Transverse colon (tissue), 4 donors: ENCODE measurements around the gene ZFPM1. TPM values are rescaled to one million over a fixed set of nuclear protein-coding genes. Genes with fewer than 3 reads are reported as not detected.
"Not testable (repeated sequence)": the region's sequence is repeated elsewhere in the genome, so short reads cannot be mapped to it uniquely, and the experiment has no call there.

Source experiments
- DNase-seq: peaks from one replicate; pipeline ENCODE4 v3.0.0-alpha.2; 2019
- H3K27ac ChIP-seq, 4 donors: fragments of 200-600 bp; sonication (generic); 2 replicates each; pipeline ENCODE4 v1.5.1; 2016 to 2018; ENCODE audit warnings: inconsistent platforms in 4 of 4
- H3K27me3 ChIP-seq: fragments of 200-600 bp; sonication (generic); 2 replicates; pipeline ENCODE4 v1.5.1; 2017; ENCODE audit warnings: inconsistent platforms
- H3K36me3 ChIP-seq, 4 donors: fragments of 200-600 bp; sonication (generic); 2 replicates each; pipeline ENCODE4 v1.5.1; 2017 to 2019; ENCODE audit warnings: inconsistent platforms in 4 of 4
- H3K4me1 ChIP-seq, 4 donors: fragments of 200-600 bp; sonication (generic); 2 replicates each; pipeline ENCODE4 v1.5.1; 2017 to 2020; ENCODE audit warnings: inconsistent platforms in 4 of 4
- H3K4me3 ChIP-seq, 4 donors: fragments of 200-600 bp; sonication (generic); 1 replicate in 1 of 4; 2 replicates in 3 of 4; pipeline versions ENCODE4 v1.5.1 to v1.6.1; 2017 to 2019; ENCODE audit warnings: inconsistent platforms in 4 of 4
- H3K9me3 ChIP-seq, 2 donors: fragments of 200-600 bp; sonication (generic); 2 replicates each; pipeline ENCODE4 v1.5.1; 2017 to 2019; ENCODE audit warnings: inconsistent platforms in 2 of 2
- EP300 ChIP-seq: sonication (generic); formaldehyde crosslinking; IDR thresholded peaks from one replicate; pipeline ENCODE4 v1.6.1; 2017; ENCODE audit warnings: antibody characterized with exemption, low read depth
- POLR2A ChIP-seq: fragments of 450-650 bp; IDR thresholded peaks from one replicate; pipeline ENCODE4 v1.6.1; 2016; ENCODE audit warnings: antibody characterized with exemption, mild to moderate bottlenecking, moderate library complexity
- POLR2AphosphoS5 ChIP-seq, 3 donors: sonication (generic); formaldehyde crosslinking; IDR thresholded peaks; one replicate each; pipeline ENCODE4 v1.6.1; 2016; ENCODE audit warnings: antibody characterized with exemption in 3 of 3
- WGBS, 2 donors: methylation state at CpG; one replicate each; pipeline ENCODE4 v1.1.5; 2018; ENCODE audit warnings: low coverage in 1 of 2; 5-methylcytosine and 5-hydroxymethylcytosine counted together
- in situ Hi-C, 4 donors: fragments of 200-750 bp; cut with MboI; loops; one replicate each; pipeline versions ENCODE4 v1.15.0 to v1.15.1; 2017; ENCODE audit warnings: low sequenced_read_pairs in 3 of 4, low pct_ligation_motif_present in 1 of 4, low pct_unique_long_range_greater_than_20kb in 1 of 4
- intact Hi-C: fragments of 100-400 bp; cut with DNase I; formaldehyde crosslinking; loops from one replicate; pipeline ENCODE4 v1.15.1; 2023; ENCODE audit warnings: low total_unique reads
- total RNA-seq, 4 donors: library from RNA; depleted of rRNA; stranded (reverse); fragments of >200 nt; gene quantifications; one replicate each; pipeline ENCODE4 v1.1.0, GENCODE V29; 2016
- TF ChIP-seq, protein P1 (sequence below), 5 experiments: fragments of 200-600 bp in 3 of 5; fragments of 450-650 bp in 2 of 5; sonication (generic) in 3 of 5; IDR thresholded peaks; 1 replicate in 2 of 5; 2 replicates in 3 of 5; pipeline ENCODE4 v1.5.1; 2016 to 2017; ENCODE audit warnings: antibody characterized with exemption in 5 of 5, inconsistent platforms in 3 of 5, mild to moderate bottlenecking in 2 of 5, moderate library complexity in 1 of 5

ZFPM1 gene
- total RNA-seq, 4 donors from 2014 or later, result 1.2 to 4.6 (median 3.1) TPM

- H3K9me3 ChIP-seq, result no peaks in the 10 kb centered on the region
- no peak overlapping the region for H3K27ac ChIP-seq
- H3K4me3 ChIP-seq, result no peak overlapping the region
- DNase-seq, result no peak
- in situ Hi-C loops, result no loop called here
- intact Hi-C loops, result no loop called here
- no peaks in the 10 kb centered on the region for H3K36me3 ChIP-seq
- TF ChIP-seq, protein P1, sequence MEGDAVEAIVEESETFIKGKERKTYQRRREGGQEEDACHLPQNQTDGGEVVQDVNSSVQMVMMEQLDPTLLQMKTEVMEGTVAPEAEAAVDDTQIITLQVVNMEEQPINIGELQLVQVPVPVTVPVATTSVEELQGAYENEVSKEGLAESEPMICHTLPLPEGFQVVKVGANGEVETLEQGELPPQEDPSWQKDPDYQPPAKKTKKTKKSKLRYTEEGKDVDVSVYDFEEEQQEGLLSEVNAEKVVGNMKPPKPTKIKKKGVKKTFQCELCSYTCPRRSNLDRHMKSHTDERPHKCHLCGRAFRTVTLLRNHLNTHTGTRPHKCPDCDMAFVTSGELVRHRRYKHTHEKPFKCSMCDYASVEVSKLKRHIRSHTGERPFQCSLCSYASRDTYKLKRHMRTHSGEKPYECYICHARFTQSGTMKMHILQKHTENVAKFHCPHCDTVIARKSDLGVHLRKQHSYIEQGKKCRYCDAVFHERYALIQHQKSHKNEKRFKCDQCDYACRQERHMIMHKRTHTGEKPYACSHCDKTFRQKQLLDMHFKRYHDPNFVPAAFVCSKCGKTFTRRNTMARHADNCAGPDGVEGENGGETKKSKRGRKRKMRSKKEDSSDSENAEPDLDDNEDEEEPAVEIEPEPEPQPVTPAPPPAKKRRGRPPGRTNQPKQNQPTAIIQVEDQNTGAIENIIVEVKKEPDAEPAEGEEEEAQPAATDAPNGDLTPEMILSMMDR (IDR thresholded peaks at IDR 0.05), result no peak
- no peak for TF ChIP-seq POLR2A
- no peak for TF ChIP-seq POLR2AphosphoS5 (IDR thresholded peaks at IDR 0.05)
- H3K27me3 ChIP-seq, result no peaks in the 10 kb centered on the region
- peaks cover 0 to 4% (median 2%) of the 10 kb centered on the region in 4 donors for H3K4me1 ChIP-seq
- WGBS, 2 donors, result 84% methylated on average over 17 of the region's 19 CpGs; no CpG with 5 or more reads in 1 of the 2 donors
Measured at GRCh38 chr16:88514526-88515232, 61.6 kb downstream of the ZFPM1 start.

DNA sequence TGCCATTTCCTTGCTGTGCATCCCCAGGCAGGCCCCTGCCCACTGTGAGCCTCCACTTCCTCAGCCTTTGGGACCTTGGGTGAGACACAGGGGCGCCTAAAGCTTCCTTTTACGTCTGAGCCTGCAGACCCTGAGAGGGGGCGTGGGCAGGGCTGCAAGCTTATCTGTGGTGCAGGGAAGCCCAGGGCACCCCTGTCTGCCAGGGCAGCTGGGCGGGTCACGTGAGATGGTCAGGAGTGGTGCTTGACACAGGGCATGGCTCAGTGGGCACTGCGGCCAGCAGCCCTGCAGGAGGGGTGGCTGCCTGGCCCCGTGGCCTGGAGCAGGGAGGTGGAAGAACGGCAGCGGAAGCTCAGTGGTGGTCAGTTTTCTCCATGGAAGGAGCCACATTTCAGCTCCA is 62.3 kb downstream of the ZFPM1 start:
- Histone ChIP-seq H3K4me1 (no peaks in the 10 kb centered on the region), H3K27me3 (no peaks in the 10 kb centered on the region), H3K4me3 (no peak overlapping the region), H3K36me3 (no peaks in the 10 kb centered on the region), H3K9me3 (no peaks in the 10 kb centered on the region), H3K27ac (no peak overlapping the region)
- no peak for DNase-seq
- in situ Hi-C loops, result no loop called here
- no peak for TF ChIP-seq POLR2A
- no peak for TF ChIP-seq EP300
- TF ChIP-seq, protein P1 (IDR thresholded peaks at IDR 0.05), result no peak
- no peak for TF ChIP-seq POLR2AphosphoS5 (IDR thresholded peaks at IDR 0.05)
- WGBS, 2 donors, result 91% methylated on average over 8 of the region's 9 CpGs; no CpG with 5 or more reads in 1 of the 2 donors
- intact Hi-C loops, result no loop called here

DNA sequence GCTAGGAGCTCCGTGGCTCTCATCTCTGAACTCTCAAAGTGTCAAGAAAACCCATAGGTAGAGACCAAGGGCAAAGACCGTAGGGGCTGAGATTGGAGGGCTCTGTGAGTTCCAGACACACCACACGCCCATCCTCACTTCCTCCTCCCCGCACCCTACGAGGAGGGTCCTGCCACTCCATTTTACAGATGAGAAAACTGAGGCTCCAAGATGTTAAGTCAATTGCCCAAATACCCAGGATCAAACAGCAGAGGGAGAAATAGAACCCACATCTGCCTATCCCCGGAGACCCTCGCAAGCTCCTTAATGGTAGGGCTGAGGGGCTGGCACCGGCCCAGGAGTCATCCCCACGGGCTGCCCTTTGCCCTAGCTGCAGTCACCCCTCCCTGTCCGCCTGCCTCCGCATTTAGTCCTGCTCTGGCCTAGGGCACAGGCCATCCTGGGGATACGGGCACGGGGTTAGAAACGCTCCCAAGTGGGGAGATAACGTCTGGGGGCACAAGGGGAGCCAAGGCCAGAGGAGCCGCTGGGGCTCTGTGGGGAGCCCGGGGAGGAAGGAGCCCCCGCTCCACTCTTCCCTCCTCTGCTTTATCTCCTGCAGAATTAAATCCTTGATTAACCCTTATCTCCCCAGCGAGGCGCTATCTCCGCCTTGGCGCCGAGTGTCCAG is 63.0 kb downstream of the ZFPM1 start:
- H3K9me3 ChIP-seq, result no peaks in the 10 kb centered on the region
- in situ Hi-C loops (no loop called here), intact Hi-C loops (no loop called here)
- TF ChIP-seq POLR2AphosphoS5 (IDR thresholded peaks at IDR 0.05), result no peak
- no peak for TF ChIP-seq POLR2A
- H3K27me3 ChIP-seq, result no peaks in the 10 kb centered on the region
- H3K4me1 ChIP-seq, result no peaks in the 10 kb centered on the region
- 49 to 81% methylated on average over 7 to 23 of the region's 23 CpGs for WGBS, 2 donors
- H3K36me3 ChIP-seq, result no peaks in the 10 kb centered on the region
- no peak for DNase-seq
- no peak overlapping the region for H3K4me3 ChIP-seq
- H3K27ac ChIP-seq, result no peak overlapping the region

DNA sequence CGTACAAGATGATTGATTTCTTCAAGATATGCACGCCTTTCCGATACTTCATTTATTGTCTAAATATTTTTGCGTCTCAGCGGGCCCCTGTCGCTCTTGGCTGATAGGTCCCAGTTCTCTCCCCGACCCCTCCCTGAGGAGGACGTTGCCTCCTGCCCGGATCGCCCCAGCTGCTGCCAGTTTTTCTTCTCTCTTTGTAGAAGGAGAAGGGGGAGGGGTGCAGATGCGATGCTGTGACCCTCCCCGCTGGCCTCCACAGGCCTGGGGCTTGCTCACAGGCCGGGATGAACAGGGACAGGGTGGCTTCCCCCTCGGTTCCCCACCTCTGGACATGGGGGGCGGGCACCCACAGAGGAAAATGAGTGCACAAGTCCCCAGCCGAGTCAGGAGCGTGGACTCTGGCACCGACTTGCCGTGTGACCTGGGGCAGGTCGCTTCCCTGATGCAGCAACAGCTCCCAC is 63.6 kb downstream of the ZFPM1 start:
- 53 to 75% methylated on average over 4 to 20 of the region's 20 CpGs for WGBS, 2 donors
- H3K27me3 ChIP-seq, result no peaks in the 10 kb centered on the region

DNA sequence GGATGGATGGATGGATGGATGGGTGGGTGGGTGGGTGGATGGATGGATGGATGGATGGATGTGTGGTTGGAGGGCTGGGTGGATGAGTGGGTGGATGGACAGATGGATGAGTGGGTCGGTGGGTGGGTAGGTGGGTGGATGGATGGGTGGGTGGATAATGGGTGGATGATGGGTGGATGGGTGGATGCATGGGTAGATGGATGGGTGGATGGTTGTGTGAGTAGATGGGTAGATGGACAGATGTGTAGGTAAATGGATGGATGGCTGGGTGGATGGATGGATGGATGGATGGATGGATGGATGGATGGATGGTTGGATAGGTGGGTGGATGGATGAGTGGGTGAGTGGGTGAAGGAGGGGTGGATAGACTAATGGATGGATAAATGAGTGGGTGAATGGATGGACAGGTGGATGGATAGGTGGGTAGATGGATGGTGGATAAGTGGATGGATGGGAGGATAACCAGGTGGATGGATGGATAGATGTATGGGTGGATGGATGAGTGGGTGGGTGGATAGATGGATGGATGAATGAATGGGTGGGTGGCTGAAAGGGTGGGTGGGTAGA is 64.2 kb downstream of the ZFPM1 start:
- H3K4me3 ChIP-seq, H3K4me1 ChIP-seq, H3K9me3 ChIP-seq, H3K27ac ChIP-seq, in situ Hi-C loops, intact Hi-C loops, DNase-seq, H3K27me3 ChIP-seq, H3K36me3 ChIP-seq: not testable (repeated sequence)
- 88 to 93% methylated on average over 1 of the region's 1 CpG for WGBS, 2 donors

More for the DNA sequence above, 63.6 kb downstream of the ZFPM1 start:
- intact Hi-C loops, result no loop called here
- in situ Hi-C loops, result no loop called here
- Histone ChIP-seq H3K9me3 (no peaks in the 10 kb centered on the region), H3K4me3 (no peak overlapping the region), H3K36me3 (no peaks in the 10 kb centered on the region), H3K27ac (no peak overlapping the region), H3K4me1 (no peaks in the 10 kb centered on the region)
- DNase-seq, result no peak
- TF ChIP-seq, protein P1 (IDR thresholded peaks at IDR 0.05), result no peak
- TF ChIP-seq POLR2AphosphoS5 (IDR thresholded peaks at IDR 0.05) (no peak), EP300 (no peak), POLR2A (no peak)

GRCh38 chr16:88518411-88519111 is 65.5 kb downstream of the ZFPM1 start:
- H3K4me3 ChIP-seq, H3K27me3 ChIP-seq, in situ Hi-C loops, H3K9me3 ChIP-seq, intact Hi-C loops, H3K27ac ChIP-seq, H3K4me1 ChIP-seq, DNase-seq, H3K36me3 ChIP-seq: not testable (repeated sequence)
- WGBS, 2 donors, result 78 to 81% methylated on average over 4 of the region's 4 CpGs
